Mononuclear cell (primary cell): ENCODE data around the gene TXNRD1. TPM values are rescaled to one million over a fixed set of nuclear protein-coding genes. Genes with fewer than 3 reads are reported as not detected.
"Not testable (repeated sequence)": the region's sequence is repeated elsewhere in the genome, so short reads cannot be mapped to it uniquely, and the experiment has no call there.

Experiments
- H3K27me3 ChIP-seq: 2 replicates; pipeline ENCODE4 v1.6.0; 2011; ENCODE audit warnings: low read length, control low read depth; ENCODE audit not compliant: insufficient read depth
- H3K4me1 ChIP-seq: 2 replicates; pipeline ENCODE4 v1.5.1; 2011; ENCODE audit warnings: mild to moderate bottlenecking, low read length, control low read depth; ENCODE audit not compliant: insufficient read depth
- H3K4me3 ChIP-seq: 2 replicates; pipeline ENCODE4 v1.5.1; 2011; ENCODE audit warnings: mild to moderate bottlenecking, low read length, moderate library complexity
- H3K9me3 ChIP-seq: 2 replicates; pipeline ENCODE4 v1.5.1; 2011; ENCODE audit warnings: low read depth, mild to moderate bottlenecking, control low read depth, low read length
- total RNA-seq: library from RNA; depleted of rRNA; stranded (reverse); fragments of >200 nt; gene quantifications from one replicate; pipeline ENCODE4 v1.2.3, GENCODE V29; 2012

TXNRD1 gene
- total RNA-seq, 1 donor = 69.9 TPM

DNA sequence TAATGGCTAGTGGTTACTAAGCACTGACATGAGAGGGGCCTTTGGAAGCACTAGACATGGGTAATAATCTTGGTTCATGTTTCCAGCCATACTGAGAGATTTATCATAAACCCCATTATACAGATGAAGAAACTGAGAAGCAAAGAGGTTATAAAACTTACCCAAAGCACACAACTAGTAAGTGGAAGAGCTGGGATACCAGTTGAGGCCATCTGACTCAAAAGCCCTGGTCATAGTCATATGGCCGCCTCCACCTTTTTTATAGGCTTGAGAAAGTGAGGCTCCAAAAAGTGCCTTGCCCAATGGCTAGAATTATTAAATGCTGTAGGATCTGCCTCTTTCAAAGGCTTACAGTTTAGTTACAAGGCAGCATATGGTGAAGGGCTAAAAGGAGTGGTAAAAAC, 944 bp downstream of the TXNRD1 start:
- H3K27me3 ChIP-seq = no peaks in the 10 kb centered on the region
- peaks cover 15% of the 10 kb centered on the region for H3K4me1 ChIP-seq
- no peaks in the 10 kb centered on the region for H3K9me3 ChIP-seq
- no peak overlapping the region for H3K4me3 ChIP-seq

- not testable (repeated sequence) for H3K9me3 ChIP-seq, H3K27me3 ChIP-seq, H3K4me3 ChIP-seq
- H3K4me1 ChIP-seq = peaks cover 15% of the 10 kb centered on the region
Measured at GRCh38 chr12:104218506-104218905, 2.9 kb downstream of the TXNRD1 start.

- Histone ChIP-seq H3K4me3 (no peak overlapping the region), H3K27me3 (no peaks in the 10 kb centered on the region), H3K9me3 (no peaks in the 10 kb centered on the region), H3K4me1 (peaks cover 15% of the 10 kb centered on the region)
Measured at GRCh38 chr12:104218935-104219334, 3.4 kb downstream of the TXNRD1 start.

- Histone ChIP-seq H3K9me3 (no peaks in the 10 kb centered on the region), H3K4me1 (peaks cover 15% of the 10 kb centered on the region), H3K4me3 (no peak overlapping the region), H3K27me3 (no peaks in the 10 kb centered on the region)
Measured at GRCh38 chr12:104219361-104219892, 3.8 kb downstream of the TXNRD1 start.

DNA sequence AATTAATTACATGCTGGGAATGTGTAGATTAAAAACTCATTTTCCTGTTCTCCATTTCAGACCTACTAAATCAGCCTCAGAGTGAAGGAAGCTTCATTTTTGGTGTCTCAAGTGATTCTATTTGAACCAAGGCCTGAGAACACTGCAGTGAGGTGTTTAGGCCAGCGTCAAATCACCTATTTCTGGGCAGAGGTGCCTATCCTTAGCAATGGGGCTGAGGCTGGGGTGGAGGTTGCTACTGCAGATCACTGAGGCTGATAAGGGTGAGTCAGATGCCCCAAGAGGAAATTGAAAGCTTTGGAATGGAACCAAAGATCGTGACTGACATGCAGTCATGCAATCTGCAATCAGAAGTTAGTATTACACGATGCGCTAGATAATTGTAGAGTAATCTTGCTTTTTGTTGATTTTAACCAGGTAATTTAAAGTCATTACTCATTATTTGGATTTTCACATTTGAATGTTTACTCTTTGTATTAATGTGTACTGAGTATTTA, 4.4 kb downstream of the TXNRD1 start:
- Histone ChIP-seq H3K27me3 (no peaks in the 10 kb centered on the region), H3K4me1 (peaks cover 15% of the 10 kb centered on the region), H3K9me3 (no peaks in the 10 kb centered on the region), H3K4me3 (no peak overlapping the region)

- Histone ChIP-seq H3K4me1 (peaks cover 9% of the 10 kb centered on the region), H3K27me3 (no peaks in the 10 kb centered on the region), H3K9me3 (no peaks in the 10 kb centered on the region), H3K4me3 (no peak overlapping the region)
Measured at GRCh38 chr12:104220931-104221330, 5.4 kb downstream of the TXNRD1 start.

GRCh38 chr12:104222976-104223375, 7.4 kb downstream of the TXNRD1 start:
- Histone ChIP-seq H3K4me3 (no peak overlapping the region), H3K27me3 (no peaks in the 10 kb centered on the region), H3K9me3 (no peaks in the 10 kb centered on the region), H3K4me1 (peaks cover 5% of the 10 kb centered on the region)

DNA sequence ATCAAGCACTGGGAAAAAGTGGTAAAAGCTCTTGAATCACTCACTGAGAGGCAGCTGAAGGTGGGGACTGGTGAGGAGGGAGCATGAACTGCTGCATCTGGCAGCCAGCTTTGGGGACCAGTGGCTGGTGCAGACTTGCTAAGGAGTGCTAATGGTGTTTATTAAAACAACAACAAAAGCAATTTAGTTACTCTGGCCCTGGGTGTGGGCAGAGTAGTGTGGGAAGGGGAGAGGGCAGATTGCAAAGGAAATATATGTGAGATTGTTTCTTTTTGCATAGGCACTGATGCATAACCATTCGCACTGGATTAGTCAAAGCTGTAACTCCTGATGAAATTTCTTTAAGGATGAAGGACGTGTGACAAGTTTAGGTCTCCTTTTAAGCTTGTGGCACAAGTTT, 8.1 kb downstream of the TXNRD1 start:
- no peak overlapping the region for H3K4me3 ChIP-seq
- H3K9me3 ChIP-seq = no peaks in the 10 kb centered on the region
- no peaks in the 10 kb centered on the region for H3K27me3 ChIP-seq
- H3K4me1 ChIP-seq = peaks cover 5% of the 10 kb centered on the region

- no peak overlapping the region for H3K4me3 ChIP-seq
- H3K27me3 ChIP-seq = no peaks in the 10 kb centered on the region
- H3K9me3 ChIP-seq = no peaks in the 10 kb centered on the region
- no peaks in the 10 kb centered on the region for H3K4me1 ChIP-seq
Measured at GRCh38 chr12:104226672-104227071, 11.1 kb downstream of the TXNRD1 start.

GRCh38 chr12:104230304-104231095, 14.9 kb downstream of the TXNRD1 start:
- H3K4me1 ChIP-seq = no peaks in the 10 kb centered on the region
- peaks cover 14% of the 10 kb centered on the region for H3K9me3 ChIP-seq
- no peaks in the 10 kb centered on the region for H3K27me3 ChIP-seq
- no peak overlapping the region for H3K4me3 ChIP-seq

DNA sequence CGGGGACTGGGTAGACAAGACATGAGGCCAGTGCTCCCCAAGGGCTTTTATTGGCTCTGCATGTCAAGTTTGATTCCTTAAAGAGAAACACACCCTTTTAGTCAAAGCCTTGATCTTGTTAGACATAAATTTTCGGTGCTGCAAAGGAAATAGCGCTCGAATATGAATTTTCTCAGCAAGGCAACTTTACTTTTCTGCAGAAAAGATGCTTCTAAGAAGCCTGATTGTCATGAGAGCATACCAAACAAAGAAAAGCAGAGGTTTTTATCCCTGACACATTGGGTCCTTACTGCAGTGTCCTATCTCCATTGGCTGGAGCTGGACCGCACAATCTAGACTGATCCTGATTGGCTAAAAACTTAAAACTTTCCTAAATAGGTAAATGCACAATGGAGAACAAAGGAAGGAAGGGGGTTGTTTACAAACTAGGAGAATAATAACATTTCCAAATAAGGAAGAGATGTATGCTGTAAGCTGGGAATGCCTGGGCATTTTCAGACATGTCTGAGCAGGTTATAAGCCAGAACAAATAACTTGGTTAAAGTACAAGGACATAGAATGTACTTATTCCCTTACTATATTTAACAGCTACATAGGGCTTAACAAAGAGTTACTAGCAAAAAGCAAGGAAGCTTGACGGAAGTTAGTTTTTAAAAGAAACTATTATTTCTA, 17.2 kb downstream of the TXNRD1 start:
- Histone ChIP-seq H3K4me3 (no peak overlapping the region), H3K4me1 (no peaks in the 10 kb centered on the region), H3K27me3 (no peaks in the 10 kb centered on the region), H3K9me3 (peaks cover 20% of the 10 kb centered on the region)

GRCh38 chr12:104234926-104235499, 19.4 kb downstream of the TXNRD1 start:
- no peak overlapping the region for H3K4me3 ChIP-seq
- no peaks in the 10 kb centered on the region for H3K27me3 ChIP-seq
- H3K9me3 ChIP-seq = peaks cover 20% of the 10 kb centered on the region
- H3K4me1 ChIP-seq = no peaks in the 10 kb centered on the region

DNA sequence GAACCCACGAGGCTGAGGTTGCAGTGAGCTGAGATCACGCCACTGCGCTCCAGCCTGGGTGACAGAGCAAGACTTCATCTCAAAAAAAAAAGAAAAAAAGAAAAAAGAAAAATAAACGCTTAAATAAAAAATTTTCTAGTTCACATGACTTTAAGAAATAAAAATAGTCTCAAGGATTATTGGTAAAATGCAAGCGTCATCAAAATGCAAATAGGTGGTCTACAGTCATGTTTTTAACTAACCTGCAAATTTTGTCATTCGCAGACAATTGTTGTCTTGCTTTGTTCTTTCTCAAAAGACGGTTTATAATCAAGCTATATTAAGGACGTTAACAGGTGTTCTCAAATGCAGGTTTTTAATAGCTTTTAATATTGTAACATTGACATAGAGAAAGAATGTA, 22.4 kb downstream of the TXNRD1 start:
- no peaks in the 10 kb centered on the region for H3K4me1 ChIP-seq
- no peaks in the 10 kb centered on the region for H3K27me3 ChIP-seq

DNA sequence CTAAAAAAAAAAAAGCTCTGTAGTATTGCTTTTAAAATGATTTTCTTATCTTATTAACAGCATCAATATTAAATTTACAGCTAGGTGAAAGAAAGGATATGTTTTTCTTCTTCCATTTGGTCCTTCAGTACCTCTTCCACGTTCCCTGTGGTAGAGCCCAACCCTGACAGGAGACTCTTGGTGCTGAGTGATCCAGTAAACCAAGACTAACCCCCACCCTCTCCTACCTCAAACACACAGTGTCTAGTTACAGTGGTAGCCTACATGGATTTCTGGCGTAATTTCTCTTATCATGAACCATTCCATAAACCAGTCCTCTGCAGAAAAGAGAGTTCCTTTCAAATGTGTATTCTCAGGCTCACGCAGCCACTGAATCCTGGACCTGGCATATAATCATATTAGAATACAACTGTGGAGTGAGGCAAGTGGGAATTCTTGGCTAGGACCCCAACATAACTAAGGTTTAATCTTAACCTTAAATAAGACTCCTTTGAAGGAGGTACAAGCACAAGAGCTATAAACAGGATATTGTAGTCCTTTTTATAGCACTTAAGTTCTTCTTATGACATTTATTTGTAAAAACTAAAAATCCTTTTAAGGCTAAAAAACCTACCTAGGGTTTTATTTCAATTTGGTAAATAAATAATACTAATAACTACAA, 27.1 kb downstream of the TXNRD1 start:
- H3K9me3 ChIP-seq = no peaks in the 10 kb centered on the region
- no peaks in the 10 kb centered on the region for H3K27me3 ChIP-seq
- no peaks in the 10 kb centered on the region for H3K4me1 ChIP-seq
- no peak overlapping the region for H3K4me3 ChIP-seq

More for the DNA sequence above, 22.4 kb downstream of the TXNRD1 start:
- H3K4me3 ChIP-seq = no peak overlapping the region
- peaks cover 15% of the 10 kb centered on the region for H3K9me3 ChIP-seq

DNA sequence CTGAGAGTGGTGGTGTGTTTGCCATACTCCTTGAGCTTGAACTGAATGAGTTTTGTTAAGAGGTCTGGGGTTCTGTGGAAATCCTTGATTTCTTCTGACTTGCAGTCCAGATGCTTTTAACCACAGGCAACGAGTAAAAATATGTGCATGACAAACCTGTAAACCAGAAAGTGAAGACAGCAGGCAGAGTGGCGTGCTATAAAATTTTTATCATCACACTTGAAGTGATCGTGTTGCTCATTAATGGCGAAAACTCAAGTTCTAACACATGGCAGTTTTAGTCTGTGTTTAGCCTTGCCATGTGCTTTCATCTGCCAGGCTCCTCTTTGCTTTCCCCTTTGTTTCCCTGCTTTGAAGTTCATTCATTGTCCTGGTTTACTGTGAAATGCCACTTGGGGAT, 28.0 kb downstream of the TXNRD1 start:
- Histone ChIP-seq H3K4me3 (no peak overlapping the region), H3K4me1 (no peaks in the 10 kb centered on the region), H3K27me3 (no peaks in the 10 kb centered on the region), H3K9me3 (no peaks in the 10 kb centered on the region)
